A673 (cell line): ENCODE data around the gene ATP9A.

Source experiments
- CTCF ChIP-seq: fragments of 300-800, 200-600 bp; sonication (generic); conservative IDR thresholded peaks from 2 replicates; pipeline ENCODE4 v1.5.1; 2017; ENCODE audit warnings: low read depth, mild to moderate bottlenecking, antibody characterized with exemption, low read length, moderate library complexity, mixed read lengths
- EZH2 ChIP-seq: fragments of 200-600 bp; sonication (generic); IDR thresholded peaks from 2 replicates; pipeline ENCODE4 v1.6.1; 2017; ENCODE audit warnings: borderline replicate concordance, low read depth, mild to moderate bottlenecking, mixed read lengths, antibody characterized with exemption, low read length; ENCODE audit not compliant: poor library complexity, severe bottlenecking

GRCh38 chr20:51697096-51697826 is 70.9 kb downstream of the ATP9A start:
- TF ChIP-seq CTCF, result no peak
- no peak for TF ChIP-seq EZH2
